Measurements from ENCODE around the gene ZNF99. TPM values are rescaled to one million over a fixed set of nuclear protein-coding genes. Genes with fewer than 3 reads are reported as not detected.

The ZNF99 gene
- total and polyA plus RNA-seq, 2 of the 8 experiments (the other 6 are each of a cell fraction or from before 2014, with no cell fraction given): not detected

DNA sequence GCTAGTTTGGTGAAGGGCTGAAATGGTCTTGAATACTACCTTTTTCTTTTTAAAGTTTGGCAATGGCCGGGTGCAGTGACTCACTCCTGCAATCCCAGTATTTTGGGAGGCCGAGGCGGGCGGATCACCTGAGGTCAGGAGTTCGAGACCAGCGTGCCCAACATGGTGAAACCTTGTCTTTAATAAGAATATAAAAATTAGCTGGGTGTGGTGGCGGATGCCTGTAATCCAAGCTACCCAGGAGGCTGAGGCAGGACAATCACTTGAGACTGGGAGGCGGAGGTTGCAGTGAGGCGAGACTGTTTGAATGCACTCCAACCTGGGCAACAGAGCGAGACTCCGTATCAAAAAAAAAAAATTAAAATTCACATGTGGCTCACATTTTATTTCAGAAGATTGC lies 47.3 kb upstream of the ZNF99 start (continued):
- TF ChIP-seq, protein P1, sequence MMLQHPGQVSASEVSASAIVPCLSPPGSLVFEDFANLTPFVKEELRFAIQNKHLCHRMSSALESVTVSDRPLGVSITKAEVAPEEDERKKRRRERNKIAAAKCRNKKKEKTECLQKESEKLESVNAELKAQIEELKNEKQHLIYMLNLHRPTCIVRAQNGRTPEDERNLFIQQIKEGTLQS (IDR thresholded peaks at IDR 0.05; ENCODE audit: insufficient read depth, low read depth, low read length): no peak
- TF ChIP-seq HDAC6 (IDR thresholded peaks at IDR 0.05; ENCODE audit: low read depth, low read length) (no peak), POLR2A (IDR thresholded peaks at IDR 0.05; ENCODE audit: control extremely low read depth in 1 of 2, low read depth in 2 of 2, low read length in 2 of 2) (no peak), HDAC2 (IDR thresholded peaks at IDR 0.05; ENCODE audit: borderline replicate concordance in 1 of 2, low read depth in 2 of 2, low read length in 2 of 2) (no peak)

Measured in H1 (cell line).